ENCODE results near the gene SLC51B.

SLC51B gene

DNA sequence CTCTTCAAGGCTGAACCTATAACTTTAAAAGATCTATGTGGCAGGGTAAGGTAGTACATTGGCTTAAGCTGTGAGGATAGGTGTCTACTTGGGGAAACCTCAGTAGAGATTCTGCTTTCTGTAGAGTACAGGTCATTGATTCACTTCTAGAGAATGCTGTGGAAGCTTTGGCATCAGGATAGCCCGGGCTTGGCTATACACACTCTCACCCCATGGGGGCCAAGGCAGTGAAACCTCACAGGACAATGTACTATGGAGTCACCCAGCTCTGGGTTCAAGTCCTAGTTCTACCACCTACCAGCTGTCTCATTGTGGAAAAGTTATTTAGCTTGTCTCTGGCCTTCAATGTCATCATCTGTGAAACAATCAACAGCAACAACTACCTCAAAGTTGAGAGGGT is 24.8 kb upstream of the SLC51B start:
- H3K9ac ChIP-seq (ENCODE audit: low read depth, low read length, poor library complexity, severe bottlenecking): no peak overlapping the region
- H3K4me1 ChIP-seq (ENCODE audit: insufficient read depth, low read length, poor library complexity, severe bottlenecking): no peaks in the 10 kb centered on the region
- H3K9me3 ChIP-seq (ENCODE audit: insufficient read depth, low read depth, low read length): no peaks in the 10 kb centered on the region
- no peaks in the 10 kb centered on the region for H3K79me2 ChIP-seq (ENCODE audit: insufficient read depth, low read length)
- no peaks in the 10 kb centered on the region for H3K27me3 ChIP-seq (ENCODE audit: insufficient read depth, low read length, poor library complexity, severe bottlenecking)
- H2AFZ ChIP-seq (ENCODE audit: low read length): no peak overlapping the region
- H3K4me2 ChIP-seq (ENCODE audit: low read depth, low read length, poor library complexity, severe bottlenecking): no peak overlapping the region
- no peaks in the 10 kb centered on the region; the same call in 1 of the 2 replicates for H3F3A ChIP-seq (ENCODE audit: low read depth)
- H3K9me2 ChIP-seq (replicated peaks; ENCODE audit: low read depth, low read length): no peaks in the 10 kb centered on the region
- no peak for TF ChIP-seq EZH2phosphoT487 (IDR thresholded peaks at IDR 0.05; ENCODE audit: borderline replicate concordance)
- TF ChIP-seq, protein P1, sequence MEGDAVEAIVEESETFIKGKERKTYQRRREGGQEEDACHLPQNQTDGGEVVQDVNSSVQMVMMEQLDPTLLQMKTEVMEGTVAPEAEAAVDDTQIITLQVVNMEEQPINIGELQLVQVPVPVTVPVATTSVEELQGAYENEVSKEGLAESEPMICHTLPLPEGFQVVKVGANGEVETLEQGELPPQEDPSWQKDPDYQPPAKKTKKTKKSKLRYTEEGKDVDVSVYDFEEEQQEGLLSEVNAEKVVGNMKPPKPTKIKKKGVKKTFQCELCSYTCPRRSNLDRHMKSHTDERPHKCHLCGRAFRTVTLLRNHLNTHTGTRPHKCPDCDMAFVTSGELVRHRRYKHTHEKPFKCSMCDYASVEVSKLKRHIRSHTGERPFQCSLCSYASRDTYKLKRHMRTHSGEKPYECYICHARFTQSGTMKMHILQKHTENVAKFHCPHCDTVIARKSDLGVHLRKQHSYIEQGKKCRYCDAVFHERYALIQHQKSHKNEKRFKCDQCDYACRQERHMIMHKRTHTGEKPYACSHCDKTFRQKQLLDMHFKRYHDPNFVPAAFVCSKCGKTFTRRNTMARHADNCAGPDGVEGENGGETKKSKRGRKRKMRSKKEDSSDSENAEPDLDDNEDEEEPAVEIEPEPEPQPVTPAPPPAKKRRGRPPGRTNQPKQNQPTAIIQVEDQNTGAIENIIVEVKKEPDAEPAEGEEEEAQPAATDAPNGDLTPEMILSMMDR (conservative IDR thresholded peaks at IDR 0.05; ENCODE audit: low read length): no peak
- no peaks in the 10 kb centered on the region for H4K20me1 ChIP-seq (ENCODE audit: insufficient read depth, low read length, poor library complexity, severe bottlenecking)
- no peak overlapping the region for H3K4me3 ChIP-seq (ENCODE audit: low read length, poor library complexity, severe bottlenecking)
- H3K36me3 ChIP-seq (ENCODE audit: insufficient read depth, low read length): peaks cover 3% of the 10 kb centered on the region; the same call in 1 of the 2 replicates

DNA sequence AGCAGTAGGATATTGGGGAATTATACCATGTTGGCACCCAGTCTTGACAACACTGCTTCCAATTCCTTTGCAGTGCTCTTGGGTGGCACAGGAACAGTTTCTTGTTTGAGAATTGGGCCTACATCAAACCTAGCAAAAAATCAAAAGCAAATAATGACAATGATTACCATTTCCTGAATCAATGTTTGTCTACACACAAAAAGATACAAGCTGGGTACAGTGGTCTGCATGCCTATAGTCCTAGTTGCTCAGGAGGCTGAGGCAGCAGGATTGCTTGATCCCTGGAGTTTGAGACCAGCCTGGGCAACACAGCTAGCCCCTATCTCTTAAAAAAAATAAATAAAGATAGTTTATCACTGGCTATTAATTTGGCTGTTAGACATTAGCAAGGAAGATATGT is 23.7 kb upstream of the SLC51B start:
- H2AFZ ChIP-seq (ENCODE audit: low read length): no peak overlapping the region

DNA sequence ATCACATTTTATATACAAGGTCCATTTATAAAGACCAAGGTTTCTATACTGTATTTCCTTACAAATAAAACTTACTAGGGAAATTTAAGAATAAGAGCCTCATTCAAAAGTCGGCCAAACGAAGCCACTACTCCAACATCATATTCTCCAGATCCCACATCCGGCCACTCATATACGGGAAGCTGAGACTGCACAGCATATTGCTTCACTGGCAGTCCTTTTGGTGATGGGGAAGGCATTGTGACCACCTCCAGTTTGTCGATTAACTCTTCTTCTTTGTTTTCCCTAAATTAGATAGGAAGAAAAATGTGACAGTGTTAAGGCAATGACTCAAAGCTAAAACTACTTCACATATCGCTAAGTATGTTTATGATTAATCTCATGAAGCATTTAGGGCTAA is 18.4 kb upstream of the SLC51B start:
- Histone ChIP-seq H3K27me3 (ENCODE audit: insufficient read depth, low read length, poor library complexity, severe bottlenecking) (no peaks in the 10 kb centered on the region), H3K9ac (ENCODE audit: low read depth, low read length, poor library complexity, severe bottlenecking) (no peak overlapping the region), H2AFZ (ENCODE audit: low read length) (no peak overlapping the region), H3K4me1 (ENCODE audit: insufficient read depth, low read length, poor library complexity, severe bottlenecking) (peaks cover 14% of the 10 kb centered on the region), H4K20me1 (ENCODE audit: insufficient read depth, low read length, poor library complexity, severe bottlenecking) (no peaks in the 10 kb centered on the region), H3F3A (ENCODE audit: low read depth) (peaks cover 4% of the 10 kb centered on the region; the same call in 1 of the 2 replicates), H3K9me3 (ENCODE audit: insufficient read depth, low read depth, low read length) (no peaks in the 10 kb centered on the region), H3K36me3 (ENCODE audit: insufficient read depth, low read length) (no peaks in the 10 kb centered on the region), H3K9me2 (replicated peaks; ENCODE audit: low read depth, low read length) (no peaks in the 10 kb centered on the region), H3K4me3 (ENCODE audit: low read length, poor library complexity, severe bottlenecking) (no peak overlapping the region), H3K4me2 (ENCODE audit: low read depth, low read length, poor library complexity, severe bottlenecking) (no peak overlapping the region), H3K79me2 (ENCODE audit: insufficient read depth, low read length) (peaks cover 20% of the 10 kb centered on the region)
- TF ChIP-seq EZH2phosphoT487 (IDR thresholded peaks at IDR 0.05; ENCODE audit: borderline replicate concordance): no peak
- TF ChIP-seq, protein P1 (conservative IDR thresholded peaks at IDR 0.05; ENCODE audit: low read length): no peak

More for the DNA sequence above, 23.7 kb upstream of the SLC51B start:
- Histone ChIP-seq H3K9ac (ENCODE audit: low read depth, low read length, poor library complexity, severe bottlenecking) (no peak overlapping the region), H3F3A (ENCODE audit: low read depth) (peaks cover under 1% of the 10 kb centered on the region; the same call in 1 of the 2 replicates), H4K20me1 (ENCODE audit: insufficient read depth, low read length, poor library complexity, severe bottlenecking) (no peaks in the 10 kb centered on the region), H3K4me1 (ENCODE audit: insufficient read depth, low read length, poor library complexity, severe bottlenecking) (no peaks in the 10 kb centered on the region), H3K4me2 (ENCODE audit: low read depth, low read length, poor library complexity, severe bottlenecking) (no peak overlapping the region), H3K27me3 (ENCODE audit: insufficient read depth, low read length, poor library complexity, severe bottlenecking) (no peaks in the 10 kb centered on the region), H3K4me3 (ENCODE audit: low read length, poor library complexity, severe bottlenecking) (no peak overlapping the region), H3K36me3 (ENCODE audit: insufficient read depth, low read length) (no peaks in the 10 kb centered on the region), H3K79me2 (ENCODE audit: insufficient read depth, low read length) (no peaks in the 10 kb centered on the region), H3K9me3 (ENCODE audit: insufficient read depth, low read depth, low read length) (no peaks in the 10 kb centered on the region), H3K9me2 (replicated peaks; ENCODE audit: low read depth, low read length) (no peaks in the 10 kb centered on the region)
- TF ChIP-seq, protein P1 (conservative IDR thresholded peaks at IDR 0.05; ENCODE audit: low read length): no peak
- no peak for TF ChIP-seq EZH2phosphoT487 (IDR thresholded peaks at IDR 0.05; ENCODE audit: borderline replicate concordance)
